RPMI8226 (cell line): ENCODE data around the gene ALDOB.
A peak's percentile ranks its signal among the peaks of the same experiment; 100 is the strongest.

Experiments used
- DNase-seq: peaks from one replicate; pipeline ENCODE4 v3.0.0-alpha.2; 2015

The ALDOB gene

DNA sequence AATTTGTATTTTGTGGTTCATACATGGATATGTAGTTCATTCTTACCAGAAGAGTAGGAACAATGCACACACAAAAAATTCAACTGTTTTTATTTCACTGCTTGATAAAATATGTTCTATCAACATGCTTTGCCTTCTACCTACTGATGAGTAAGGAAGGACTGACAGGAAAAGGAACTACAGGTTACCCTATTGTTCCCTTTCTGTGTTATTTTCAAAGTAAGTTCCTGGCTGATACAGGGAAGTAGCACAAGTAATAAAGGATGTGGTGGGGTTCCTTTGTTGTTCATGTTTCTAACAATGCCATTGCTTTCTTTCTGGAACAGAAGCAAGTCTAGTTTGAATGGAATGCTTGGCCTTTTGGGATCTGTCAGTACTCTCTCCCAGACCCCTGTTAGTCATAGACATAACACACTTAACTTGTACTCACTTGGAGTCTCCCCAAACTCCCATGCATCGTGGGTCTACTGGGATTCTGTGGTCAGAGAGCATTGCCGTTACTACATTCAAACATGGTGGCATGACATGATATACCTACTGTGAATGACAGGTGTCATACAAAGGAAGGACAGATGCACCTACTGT, 20.2 kb upstream of the ALDOB start:
- no peak for DNase-seq

DNA sequence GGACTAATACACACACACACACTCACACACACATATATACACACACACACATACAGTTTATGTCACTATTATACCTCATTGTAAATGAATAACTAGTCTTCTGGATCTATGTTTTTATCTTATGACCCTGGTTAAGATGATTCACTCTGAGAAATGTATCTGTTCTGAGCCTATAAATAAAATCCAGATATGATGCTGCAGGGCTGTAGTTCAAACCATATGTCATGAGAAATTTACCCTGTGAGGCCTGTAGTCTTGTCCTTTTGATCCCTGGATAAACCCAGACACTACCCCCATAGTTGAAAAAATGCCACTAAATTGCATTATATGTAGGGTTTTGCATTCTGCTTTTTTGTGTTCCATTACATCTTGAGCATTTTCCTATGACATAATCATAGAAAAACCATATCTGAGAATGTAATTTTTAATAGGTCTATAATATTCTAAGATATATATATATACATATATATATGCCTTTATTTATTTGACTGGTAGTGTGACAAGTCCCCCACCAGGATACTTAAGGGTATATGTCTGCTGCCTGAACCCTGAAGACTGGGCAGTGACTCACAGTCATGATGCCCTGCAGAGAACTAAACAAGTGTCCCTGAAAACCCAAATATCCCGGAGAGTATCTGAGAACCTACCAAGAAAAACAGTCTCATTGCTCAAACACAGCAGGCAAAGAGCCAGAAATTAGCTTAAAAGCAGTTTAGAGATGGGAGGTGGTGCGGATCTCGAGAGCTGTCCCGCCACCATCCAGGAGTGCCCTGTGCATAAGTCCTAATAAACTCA, 18.4 kb upstream of the ALDOB start:
- no peak for DNase-seq

GRCh38 chr9:101451498-101451897, 15.9 kb upstream of the ALDOB start:
- no peak for DNase-seq

- DNase-seq, result no peak
These were observed 15.4 kb upstream of the ALDOB start for GRCh38 chr9:101450931-101451330.

DNA sequence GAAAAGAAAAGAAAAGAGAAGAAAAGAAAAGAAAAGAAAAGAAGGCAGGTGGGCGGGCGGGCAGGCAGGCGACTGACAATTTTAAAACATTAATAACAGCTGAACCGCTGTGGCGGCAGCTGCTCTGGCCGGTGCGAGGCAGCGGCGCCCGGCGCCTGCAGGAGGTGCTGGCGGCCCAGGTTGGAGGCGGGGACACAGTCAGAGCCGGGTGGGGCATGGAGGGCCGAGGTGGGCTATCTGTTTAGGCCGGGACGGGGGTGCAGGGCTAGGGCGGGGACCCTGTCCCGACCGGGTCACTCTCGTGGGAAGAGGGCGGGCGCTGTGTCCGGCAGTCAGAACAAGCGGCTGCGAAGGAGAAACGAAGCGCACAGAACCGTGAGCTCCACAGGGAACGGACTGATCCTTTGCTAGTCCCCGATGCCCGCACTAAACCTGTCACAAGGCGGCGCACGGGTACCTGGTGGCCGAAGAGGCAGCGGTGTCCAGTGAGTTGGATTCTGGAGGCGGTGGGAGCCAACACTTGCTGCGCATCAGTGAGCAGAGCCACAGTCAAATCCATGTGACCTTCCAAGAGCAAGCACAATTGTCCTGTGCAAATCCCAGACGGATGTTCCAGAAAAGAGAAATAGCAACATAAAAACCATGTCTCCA, 13.6 kb upstream of the ALDOB start:
- peak; percentile 71 for DNase-seq

DNA sequence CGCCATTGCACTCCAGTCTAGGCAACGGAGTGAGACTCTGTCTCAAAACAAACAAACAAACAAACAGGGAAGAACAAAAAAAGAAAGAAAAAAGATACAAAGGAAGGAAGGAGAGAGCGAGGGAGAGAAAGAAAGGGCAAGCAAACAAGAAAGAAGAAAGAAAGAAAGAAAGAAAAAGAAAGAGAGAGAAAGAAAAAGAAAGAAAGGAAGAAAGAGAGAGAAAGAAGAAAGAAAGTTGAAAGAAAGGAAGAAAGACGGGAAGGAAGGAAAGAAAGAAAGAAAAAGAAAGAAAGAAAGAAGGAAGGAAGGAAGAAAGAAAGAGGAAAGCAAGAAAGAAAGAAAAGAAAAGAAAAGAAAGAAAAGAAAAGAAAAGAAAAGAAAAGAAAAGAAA, 13.1 kb upstream of the ALDOB start:
- DNase-seq, result no peak

DNA sequence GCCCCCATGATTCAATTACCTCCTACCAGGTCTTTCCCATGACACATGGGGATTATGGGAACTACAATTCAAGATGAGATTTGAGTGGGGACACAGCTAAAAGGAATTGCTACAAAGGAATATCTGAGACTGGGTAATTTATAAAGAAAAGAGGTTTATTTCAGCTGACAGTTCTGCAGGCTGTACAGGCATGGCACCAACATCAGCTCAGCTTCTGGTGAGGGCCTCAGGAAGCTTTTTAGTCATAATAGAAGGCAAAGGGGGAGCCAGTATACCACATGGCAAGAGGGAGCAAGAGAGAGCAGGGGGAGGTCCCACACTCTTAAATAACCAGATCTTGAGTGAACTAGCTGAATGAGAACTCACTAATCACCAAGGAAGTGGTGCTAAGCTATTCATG, 11.2 kb upstream of the ALDOB start:
- no peak for DNase-seq

DNA sequence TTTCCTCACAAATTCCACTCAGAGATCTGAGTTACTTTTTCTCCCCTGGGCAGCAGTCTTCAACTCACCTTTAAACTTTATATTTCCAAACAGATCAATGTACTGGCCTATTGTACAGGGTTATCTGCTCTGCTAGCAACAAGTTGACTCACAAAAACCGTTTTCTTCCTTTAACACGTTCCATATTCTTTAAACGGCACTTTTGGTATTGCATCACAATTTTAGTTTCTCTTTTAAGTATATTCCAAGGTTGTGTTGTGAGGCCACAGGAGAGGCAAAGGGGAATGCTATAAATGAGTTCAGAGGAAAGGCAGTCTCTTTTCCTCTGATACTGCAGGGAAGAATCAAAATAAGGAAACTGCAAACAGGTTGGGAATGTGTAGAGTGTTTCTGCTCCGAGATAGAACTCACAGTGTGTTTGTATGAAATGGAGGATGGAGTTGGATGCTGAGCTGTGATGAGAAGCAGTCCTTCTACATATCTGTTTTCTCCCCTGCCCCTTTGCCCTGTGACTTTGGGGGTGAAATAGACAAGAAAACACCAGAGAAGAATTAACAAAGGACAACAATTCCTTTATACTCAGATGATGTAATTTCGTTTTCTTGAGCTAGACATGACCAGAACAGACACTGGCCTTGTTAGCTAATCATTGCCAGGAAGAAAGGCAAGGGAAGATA, 9.9 kb upstream of the ALDOB start:
- DNase-seq, result no peak

- DNase-seq, result no peak
These were observed 7.8 kb upstream of the ALDOB start for GRCh38 chr9:101443364-101443771.

- DNase-seq, result no peak
These were observed 7.2 kb upstream of the ALDOB start for GRCh38 chr9:101442736-101443135.

DNA sequence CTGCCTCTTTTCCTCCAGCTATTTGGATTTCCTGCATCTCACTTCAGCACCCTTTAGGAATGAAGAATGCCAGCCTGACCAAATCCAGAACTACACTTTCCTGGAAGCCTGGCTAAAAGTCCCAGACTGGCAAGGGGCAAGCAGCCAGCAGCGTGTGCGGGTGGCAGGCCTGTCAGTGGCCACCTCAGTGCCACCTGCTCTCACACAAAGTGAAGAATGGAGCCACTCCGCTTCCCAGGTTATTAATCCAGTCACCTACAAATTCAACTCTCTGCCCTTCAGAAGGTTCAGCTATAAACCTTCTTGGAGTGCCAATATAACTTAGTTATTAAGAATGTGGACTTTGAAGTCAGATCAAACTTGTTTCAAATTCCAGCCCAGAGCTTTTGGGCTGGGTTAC, 6.7 kb upstream of the ALDOB start:
- no peak for DNase-seq

DNA sequence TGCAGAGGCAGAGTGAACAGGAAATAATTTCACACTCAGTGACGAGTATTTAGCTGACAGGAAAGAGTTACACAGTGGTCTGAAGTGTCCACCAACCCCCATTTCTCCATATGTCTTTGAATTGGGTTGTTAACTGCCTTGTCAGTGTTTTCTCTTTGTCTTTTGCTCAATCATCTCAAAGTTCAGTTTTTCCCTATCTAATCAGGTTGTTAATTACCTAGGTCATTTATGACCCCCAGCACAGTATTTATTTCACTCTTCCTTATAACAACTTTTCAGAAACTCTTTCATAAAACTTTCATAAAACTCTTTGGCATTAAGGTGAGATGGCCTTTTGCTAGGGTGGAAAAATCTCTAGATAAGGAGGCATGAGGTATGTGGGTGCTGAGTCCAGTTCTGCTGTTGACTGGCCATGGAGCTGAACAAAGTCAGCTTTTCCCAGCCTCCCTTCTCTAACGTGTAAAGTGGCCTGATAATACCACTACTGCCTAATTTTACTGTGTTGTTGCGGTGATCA, 5.2 kb upstream of the ALDOB start:
- DNase-seq, result no peak

GRCh38 chr9:101438523-101438922, 2.9 kb upstream of the ALDOB start:
- DNase-seq, result no peak

- peak; percentile 28 for DNase-seq
These were observed 2.2 kb upstream of the ALDOB start for GRCh38 chr9:101437806-101438232.

DNA sequence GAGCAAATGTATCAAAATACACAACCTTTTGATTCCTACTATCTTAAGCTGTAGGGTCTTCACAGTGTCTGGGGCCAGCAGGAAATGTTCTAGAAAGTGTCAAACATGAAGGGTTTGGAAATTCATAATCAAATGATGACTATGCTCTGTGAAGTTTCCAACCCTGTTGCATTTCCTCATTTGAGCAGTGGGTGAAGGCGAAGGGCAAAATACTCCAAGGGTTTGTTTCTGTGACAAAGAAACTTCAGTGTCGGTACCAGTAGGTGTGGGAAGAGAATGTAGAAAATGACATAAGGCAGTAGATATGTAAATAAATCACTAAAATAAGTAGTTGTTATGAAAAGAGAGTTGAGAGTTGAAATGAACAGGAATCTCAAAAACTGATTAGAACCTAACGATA, 576 bp downstream of the ALDOB start:
- no peak for DNase-seq

GRCh38 chr9:101433229-101433628, 2.3 kb downstream of the ALDOB start:
- DNase-seq, result no peak

DNA sequence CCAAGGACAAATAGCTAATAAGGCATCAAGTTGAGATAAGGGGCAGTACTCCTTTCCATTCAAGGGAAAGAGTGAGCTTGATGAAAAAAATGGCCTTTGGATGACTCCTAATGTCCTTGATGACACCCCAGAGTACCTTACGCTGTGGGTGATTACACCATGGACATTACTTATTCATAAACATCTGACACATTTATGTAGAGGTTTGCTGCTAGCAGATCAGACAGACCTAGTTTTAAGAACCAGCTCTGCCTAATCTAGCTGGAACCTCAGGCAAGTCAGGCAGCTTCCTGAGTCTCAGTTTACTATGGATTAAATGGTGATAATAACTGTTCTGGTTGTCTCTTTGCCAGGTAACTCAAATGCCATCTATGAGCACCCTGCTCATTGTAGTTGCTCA, 2.8 kb downstream of the ALDOB start:
- DNase-seq, result no peak

DNA sequence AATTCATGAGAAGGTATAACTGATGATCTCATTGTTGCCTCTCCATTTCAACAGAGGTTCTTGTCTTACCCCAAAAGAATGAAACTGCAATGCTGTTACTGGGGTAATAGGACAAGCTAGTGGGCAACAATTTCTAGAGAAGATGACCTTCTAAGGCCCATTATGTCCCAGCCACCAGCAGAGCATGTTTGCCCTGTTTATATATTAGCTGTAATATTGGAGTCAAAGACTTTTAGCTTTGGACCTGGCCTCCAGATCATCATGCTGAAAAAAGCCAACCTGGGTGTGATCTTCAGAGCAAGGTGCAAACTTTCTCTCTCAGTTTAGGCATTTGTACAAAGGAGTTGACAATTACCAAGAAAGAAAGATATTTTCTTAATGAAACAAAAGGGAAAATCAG, 3.4 kb downstream of the ALDOB start:
- no peak for DNase-seq

- no peak for DNase-seq
These were observed 5.8 kb downstream of the ALDOB start for GRCh38 chr9:101429736-101430135.

GRCh38 chr9:101428909-101429308, 6.7 kb downstream of the ALDOB start:
- no peak for DNase-seq

GRCh38 chr9:101427957-101428655, 7.5 kb downstream of the ALDOB start:
- DNase-seq, result peak; percentile 57

GRCh38 chr9:101427358-101427757, 8.2 kb downstream of the ALDOB start:
- no peak for DNase-seq

- peak; percentile 23 for DNase-seq
These were observed 13.9 kb downstream of the ALDOB start for GRCh38 chr9:101421653-101422065.
